GM12878 (cell line): ENCODE measurements around the gene PARP2.

Experiments
- CTCF ChIP-seq, 3 experiments: IDR thresholded peaks in 2 of 3; conservative IDR thresholded peaks in 1 of 3; 2 replicates each; pipeline ENCODE4 v1.5.1; 2011; ENCODE audit warnings: low read depth in 3 of 3, low read length in 3 of 3, mild to moderate bottlenecking in 3 of 3, control low read depth in 2 of 3, moderate library complexity in 2 of 3, inconsistent platforms in 1 of 3, mixed read lengths in 1 of 3; ENCODE audit not compliant: control insufficient read depth in 2 of 3, insufficient read depth in 1 of 3; ENCODE audit errors: extremely low read depth in 1 of 3
- EGR1 ChIP-seq, 2 experiments: IDR thresholded peaks; 1 replicate in 1 of 2; 2 replicates in 1 of 2; pipeline ENCODE4 v1.6.1; 2011 to 2012; ENCODE audit warnings: low read depth in 2 of 2, low read length in 2 of 2, borderline replicate concordance in 1 of 2, mild to moderate bottlenecking in 1 of 2, moderate library complexity in 1 of 2
- FOS ChIP-seq: IDR thresholded peaks from 3 replicates; pipeline ENCODE4 v1.6.1; 2011; ENCODE audit warnings: borderline replicate concordance; ENCODE audit not compliant: insufficient read length; ENCODE audit errors: extremely low read depth
- KAT2A ChIP-seq: conservative IDR thresholded peaks from 2 replicates; pipeline ENCODE4 v1.6.1; 2011; ENCODE audit warnings: low read depth, low read length; ENCODE audit not compliant: control insufficient read depth
- MEF2B ChIP-seq: fragments of 450-650 bp; IDR thresholded peaks from 2 replicates; pipeline ENCODE4 v1.6.1; 2018; ENCODE audit warnings: mild to moderate bottlenecking, moderate library complexity; ENCODE audit not compliant: partially characterized antibody, poor library complexity, severe bottlenecking
- MTA3 ChIP-seq: IDR thresholded peaks from 2 replicates; pipeline ENCODE4 v1.6.1; 2012; ENCODE audit warnings: low read length, inconsistent platforms, borderline replicate concordance
- NFXL1 ChIP-seq: fragments of 450-650 bp; IDR thresholded peaks from 2 replicates; pipeline ENCODE4 v1.6.1; 2017; ENCODE audit warnings: antibody characterized with exemption, mild to moderate bottlenecking, borderline replicate concordance
- PRDM15 ChIP-seq: fragments of 450-650 bp; formaldehyde crosslinking; IDR thresholded peaks from 2 replicates; pipeline ENCODE4 v1.4.0; 2020; ENCODE audit warnings: mild to moderate bottlenecking, moderate library complexity
- RB1 ChIP-seq: fragments of 450-650 bp; formaldehyde crosslinking; IDR thresholded peaks from 2 replicates; pipeline ENCODE4 v1.6.1; 2017; ENCODE audit warnings: mild to moderate bottlenecking, borderline replicate concordance
- RELA ChIP-seq: fragments of 450-650 bp; IDR thresholded peaks from 2 replicates; pipeline ENCODE4 v1.8.0; 2014; ENCODE audit warnings: borderline replicate concordance; ENCODE audit not compliant: partially characterized antibody
- SMARCA5 ChIP-seq: fragments of 450-650 bp; IDR thresholded peaks from 2 replicates; pipeline ENCODE4 v1.6.1; 2017; ENCODE audit warnings: mild to moderate bottlenecking
- SUPT20H ChIP-seq: IDR thresholded peaks from 2 replicates; pipeline ENCODE4 v1.6.1; 2011; ENCODE audit warnings: low read depth, mild to moderate bottlenecking, low read length, moderate library complexity, borderline replicate concordance; ENCODE audit not compliant: control insufficient read depth
- ZBTB4 ChIP-seq: fragments of 450-650 bp; formaldehyde crosslinking; IDR thresholded peaks from 2 replicates; pipeline ENCODE4 v1.4.0; 2022; ENCODE audit warnings: mild to moderate bottlenecking, moderate library complexity

- TF ChIP-seq SUPT20H, result no peak
- no peak for TF ChIP-seq KAT2A
- TF ChIP-seq SMARCA5, result no peak
- TF ChIP-seq ZBTB4, result no peak
- TF ChIP-seq RELA, result no peak
- TF ChIP-seq PRDM15 (CRISPR knock-in tag), result no peak
- TF ChIP-seq CTCF (IDR thresholded peaks at IDR 0.05 in 2 of 3, conservative IDR thresholded peaks at IDR 0.05 in 1 of 3; ENCODE audit: control insufficient read depth in 2 of 3, extremely low read depth in 1 of 3, insufficient read depth in 1 of 3, low read depth in 3 of 3, low read length in 3 of 3), result no peak
- TF ChIP-seq FOS, result no peak
- no peak for TF ChIP-seq MEF2B
- no peak for TF ChIP-seq NFXL1
- no peak for TF ChIP-seq RB1
- no peak for TF ChIP-seq EGR1 (IDR thresholded peaks at IDR 0.05; ENCODE audit: borderline replicate concordance in 1 of 2, low read depth in 2 of 2, low read length in 2 of 2)
- no peak for TF ChIP-seq MTA3
These were observed 14.1 kb upstream of the PARP2 start for GRCh38 chr14:20329355-20329754.
